SK-N-SH (cell line): ENCODE data around the gene CUL3. TPM values are rescaled to one million over a fixed set of nuclear protein-coding genes. Genes with fewer than 3 reads are reported as not detected.

Source experiments
- CTCF ChIA-PET: fragments of 300-600, 350-600 bp; formaldehyde crosslinking; extraction: SDS; loops from one replicate; lab custom pipeline; 2021; lab: Yijun Ruan, JAX
- POLR2A ChIA-PET: fragments of 350-600 bp; sonication (Branson Sonifier 250); formaldehyde crosslinking; extraction: SDS; loops from one replicate; lab custom pipeline; 2020; ENCODE audit warnings: antibody characterized with exemption, inconsistent platforms; lab: Yijun Ruan, JAX
- DNase-seq: peaks from one replicate; pipeline ENCODE4 v3.0.0; 2012
- H2AFZ ChIP-seq: fragments of 200-600 bp; sonication (generic); 2 replicates; pipeline ENCODE4 v1.8.1; 2016; ENCODE audit warnings: antibody characterized with exemption, mild to moderate bottlenecking, low read depth
- H3F3A ChIP-seq: fragments of 200-600 bp; sonication (generic); replicated peaks from 2 replicates; pipeline ENCODE3; 2016; ENCODE audit warnings: antibody characterized with exemption, mild to moderate bottlenecking; ENCODE audit not compliant: insufficient read depth
- H3K27ac ChIP-seq, 2 experiments: fragments of 200-500 bp in 1 of 2; fragments of 200-600 bp in 1 of 2; sonication (Bioruptor generic) in 1 of 2; sonication (generic), shearing (Covaris generic) in 1 of 2; 2 replicates each; pipeline versions ENCODE4 v1.5.1 to v1.6.1; 2014 to 2016; ENCODE audit warnings: low read depth in 2 of 2, inconsistent platforms in 1 of 2, low read length in 1 of 2, mild to moderate bottlenecking in 1 of 2, mixed read lengths in 1 of 2
- H3K27me3 ChIP-seq: fragments of 200-600 bp; sonication (generic), shearing (Covaris generic); 2 replicates; pipeline ENCODE4 v1.6.1; 2016; ENCODE audit warnings: mixed run types; ENCODE audit not compliant: insufficient read depth
- H3K36me3 ChIP-seq, 2 experiments: fragments of 200-500 bp in 1 of 2; fragments of 200-600 bp in 1 of 2; sonication (Bioruptor generic) in 1 of 2; sonication (generic) in 1 of 2; replicated peaks in 1 of 2; 2 replicates each; pipeline versions ENCODE3 to v1.5.1; 2014 to 2016; ENCODE audit warnings: low read length in 1 of 2, mild to moderate bottlenecking in 1 of 2; ENCODE audit not compliant: insufficient read depth in 2 of 2, control insufficient read depth in 1 of 2
- H3K4me1 ChIP-seq, 2 experiments: fragments of 200-500 bp in 1 of 2; fragments of 200-600 bp in 1 of 2; sonication (Bioruptor generic) in 1 of 2; sonication (generic), shearing (Covaris generic) in 1 of 2; 2 replicates each; pipeline versions ENCODE4 v1.5.1 to v1.6.1; 2014 to 2016; ENCODE audit warnings: low read depth in 1 of 2, low read length in 1 of 2, mixed run types in 1 of 2; ENCODE audit not compliant: insufficient read depth in 2 of 2, control insufficient read depth in 1 of 2
- H3K4me2 ChIP-seq: fragments of 200-600 bp; sonication (generic), shearing (Covaris generic); 2 replicates; pipeline ENCODE4 v1.6.1; 2017; ENCODE audit warnings: mixed run types
- H3K4me3 ChIP-seq, 2 experiments: fragments of 200-500 bp in 1 of 2; fragments of 200-600 bp in 1 of 2; sonication (Bioruptor generic) in 1 of 2; sonication (generic), shearing (Covaris generic) in 1 of 2; 2 replicates each; pipeline versions ENCODE4 v1.5.1 to v1.8.1; 2014 to 2016; ENCODE audit warnings: low read depth in 2 of 2, inconsistent platforms in 1 of 2, low read length in 1 of 2, mild to moderate bottlenecking in 1 of 2, mixed read lengths in 1 of 2, moderate library complexity in 1 of 2
- H3K79me2 ChIP-seq: fragments of 200-600 bp; sonication (generic); 2 replicates; pipeline ENCODE4 v1.8.1; 2017; ENCODE audit warnings: mild to moderate bottlenecking; ENCODE audit not compliant: insufficient read depth
- H3K9ac ChIP-seq: fragments of 200-600 bp; sonication (generic); 2 replicates; pipeline ENCODE4 v1.6.1; 2017; ENCODE audit warnings: mixed run types
- H3K9me2 ChIP-seq: fragments of 200-600 bp; sonication (generic); 2 replicates; pipeline ENCODE4 v1.6.1; 2017; ENCODE audit warnings: mixed run types
- H3K9me3 ChIP-seq: fragments of 200-600 bp; sonication (generic); 2 replicates; pipeline ENCODE4 v1.6.1; 2017; ENCODE audit warnings: mixed run types, mild to moderate bottlenecking, moderate library complexity
- H4K20me1 ChIP-seq: fragments of 200-600 bp; sonication (generic); 2 replicates; pipeline ENCODE4 v1.6.1; 2017; ENCODE audit warnings: mild to moderate bottlenecking, mixed run types; ENCODE audit not compliant: insufficient read depth
- CHD2 ChIP-seq: fragments of 150-350 bp; IDR thresholded peaks from 2 replicates; pipeline ENCODE4 v1.6.1; 2018; ENCODE audit warnings: low read length; ENCODE audit not compliant: partially characterized antibody
- EP300 ChIP-seq, 2 experiments: IDR thresholded peaks; 2 replicates each; pipeline versions ENCODE4 v1.4.0 to v1.6.1; 2012; ENCODE audit warnings: borderline replicate concordance in 1 of 2, low read depth in 1 of 2, low read length in 1 of 2
- FOXJ3 ChIP-seq: sonication (generic); formaldehyde crosslinking; IDR thresholded peaks from 2 replicates; pipeline ENCODE4 v1.5.1; 2020; ENCODE audit warnings: mild to moderate bottlenecking, missing genetic modification reagents
- FOXM1 ChIP-seq: IDR thresholded peaks from 2 replicates; pipeline ENCODE4 v1.4.0; 2012; ENCODE audit warnings: low read depth, mild to moderate bottlenecking
- GABPA ChIP-seq: IDR thresholded peaks from 2 replicates; pipeline ENCODE4 v1.4.0; 2012; ENCODE audit warnings: low read depth, mild to moderate bottlenecking
- GATA2 ChIP-seq: sonication (generic); formaldehyde crosslinking; IDR thresholded peaks from 2 replicates; pipeline ENCODE4 v1.5.0; 2020; ENCODE audit warnings: mild to moderate bottlenecking, missing genetic modification reagents
- JUND ChIP-seq: IDR thresholded peaks from 2 replicates; pipeline ENCODE4 v1.4.0; 2012
- NRF1 ChIP-seq: IDR thresholded peaks from 2 replicates; pipeline ENCODE4 v1.6.1; 2012; ENCODE audit warnings: low read depth, mild to moderate bottlenecking, low read length
- PBX3 ChIP-seq: IDR thresholded peaks from 2 replicates; pipeline ENCODE4; 2012
- POLR2AphosphoS5 ChIP-seq: IDR thresholded peaks from 2 replicates; pipeline ENCODE4 v1.6.1; 2012; ENCODE audit warnings: low read depth, low read length
- REST ChIP-seq: IDR thresholded peaks from 2 replicates; pipeline ENCODE4 v1.6.1; 2012; ENCODE audit warnings: mild to moderate bottlenecking, low read depth, low read length, moderate library complexity
- RFX5 ChIP-seq: IDR thresholded peaks from 2 replicates; pipeline ENCODE4 v1.6.1; 2012; ENCODE audit warnings: mild to moderate bottlenecking, improper control_type of control experiment, low read length
- RXRA ChIP-seq: IDR thresholded peaks from 2 replicates; pipeline ENCODE4 v1.4.0; 2012; ENCODE audit warnings: low read depth, mild to moderate bottlenecking, borderline replicate concordance
- SIN3A ChIP-seq: IDR thresholded peaks from 2 replicates; pipeline ENCODE4 v1.6.1; 2012; ENCODE audit warnings: low read depth, mild to moderate bottlenecking, low read length, moderate library complexity, borderline replicate concordance
- SMC3 ChIP-seq: IDR thresholded peaks from 2 replicates; pipeline ENCODE4 v1.6.1; 2012; ENCODE audit warnings: low read depth, low read length, improper control_type of control experiment
- USF1 ChIP-seq: IDR thresholded peaks from 2 replicates; pipeline ENCODE4 v1.4.0; 2012; ENCODE audit warnings: low read depth, borderline replicate concordance
- YY1 ChIP-seq: IDR thresholded peaks from 2 replicates; pipeline ENCODE4 v1.4.0; 2012; ENCODE audit warnings: low read depth, mild to moderate bottlenecking
- WGBS: methylation state at CpG from one replicate; pipeline ENCODE4 v1.1.6; 2017; ENCODE audit warnings: low lambda C conversion rate; 5-methylcytosine and 5-hydroxymethylcytosine counted together
- polyA plus RNA-seq, 3 experiments: library from polyadenylated mRNA; depleted of rRNA; stranded (reverse); fragments of >200 nt; gene quantifications; 2 replicates each; pipeline ENCODE4 v1.2.3, GENCODE V29; 2012
- TF ChIP-seq, protein P1 (sequence below): IDR thresholded peaks from 2 replicates; pipeline ENCODE4 v1.4.0; 2012; ENCODE audit warnings: low read depth
- TF ChIP-seq, protein P2 (sequence below): fragments of 200-600 bp; sonication (generic); IDR thresholded peaks from 2 replicates; pipeline ENCODE4 v1.6.1; 2017; ENCODE audit warnings: antibody characterized with exemption, mild to moderate bottlenecking, moderate library complexity
- TF ChIP-seq, protein P3 (sequence below): fragments of 150-350 bp; IDR thresholded peaks from 2 replicates; pipeline ENCODE4 v1.6.1; 2017; ENCODE audit warnings: antibody characterized with exemption, low read length, low read depth, borderline replicate concordance

CUL3 gene
- polyA plus RNA-seq, 1 of the 3 experiments (the other 2 are of a cell fraction), result 17.3 TPM

DNA sequence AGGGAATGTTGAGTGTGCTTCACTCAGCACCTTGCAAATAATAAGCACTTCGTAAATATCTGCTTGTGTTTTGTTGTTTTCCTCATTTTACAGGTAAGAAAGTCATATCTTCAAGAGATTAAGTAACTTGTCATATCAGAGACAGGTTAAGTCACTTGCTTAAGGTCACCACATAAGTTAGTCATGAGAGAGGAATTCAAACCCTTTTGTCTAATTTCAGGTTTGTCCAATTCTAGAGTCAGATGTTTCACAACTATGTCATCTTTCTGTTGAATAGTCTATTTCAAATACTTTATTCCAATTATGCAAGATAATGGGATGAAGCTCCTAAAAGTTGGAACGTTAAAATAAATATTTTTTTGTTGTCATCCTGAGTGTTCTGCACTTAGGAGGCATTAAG, 13.5 kb upstream of the CUL3 start:
- H3K4me1 ChIP-seq, result peaks cover 0 to 9% of the 10 kb centered on the region in 2 experiments; a peak in 1 of 4 replicates
- no peaks in the 10 kb centered on the region for H3K36me3 ChIP-seq
- H3K9me3 ChIP-seq, result no peaks in the 10 kb centered on the region
- no peak for TF ChIP-seq NRF1
- TF ChIP-seq FOXJ3 (CRISPR knock-in tag), result no peak
- no peak for TF ChIP-seq PBX3
- TF ChIP-seq USF1, result no peak
- no peak for TF ChIP-seq GATA2
- TF ChIP-seq, protein P1, sequence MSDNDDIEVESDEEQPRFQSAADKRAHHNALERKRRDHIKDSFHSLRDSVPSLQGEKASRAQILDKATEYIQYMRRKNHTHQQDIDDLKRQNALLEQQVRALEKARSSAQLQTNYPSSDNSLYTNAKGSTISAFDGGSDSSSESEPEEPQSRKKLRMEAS, result no peak
- TF ChIP-seq, protein P2, sequence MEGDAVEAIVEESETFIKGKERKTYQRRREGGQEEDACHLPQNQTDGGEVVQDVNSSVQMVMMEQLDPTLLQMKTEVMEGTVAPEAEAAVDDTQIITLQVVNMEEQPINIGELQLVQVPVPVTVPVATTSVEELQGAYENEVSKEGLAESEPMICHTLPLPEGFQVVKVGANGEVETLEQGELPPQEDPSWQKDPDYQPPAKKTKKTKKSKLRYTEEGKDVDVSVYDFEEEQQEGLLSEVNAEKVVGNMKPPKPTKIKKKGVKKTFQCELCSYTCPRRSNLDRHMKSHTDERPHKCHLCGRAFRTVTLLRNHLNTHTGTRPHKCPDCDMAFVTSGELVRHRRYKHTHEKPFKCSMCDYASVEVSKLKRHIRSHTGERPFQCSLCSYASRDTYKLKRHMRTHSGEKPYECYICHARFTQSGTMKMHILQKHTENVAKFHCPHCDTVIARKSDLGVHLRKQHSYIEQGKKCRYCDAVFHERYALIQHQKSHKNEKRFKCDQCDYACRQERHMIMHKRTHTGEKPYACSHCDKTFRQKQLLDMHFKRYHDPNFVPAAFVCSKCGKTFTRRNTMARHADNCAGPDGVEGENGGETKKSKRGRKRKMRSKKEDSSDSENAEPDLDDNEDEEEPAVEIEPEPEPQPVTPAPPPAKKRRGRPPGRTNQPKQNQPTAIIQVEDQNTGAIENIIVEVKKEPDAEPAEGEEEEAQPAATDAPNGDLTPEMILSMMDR, result no peak
- TF ChIP-seq YY1, result no peak
- no peak for TF ChIP-seq POLR2AphosphoS5
- no peak overlapping the region for H3K4me3 ChIP-seq
- no peaks in the 10 kb centered on the region for H4K20me1 ChIP-seq
- H3K27ac ChIP-seq, result no peak overlapping the region
- 77% methylated on average over 2 of the region's 2 CpGs for WGBS
- no peaks in the 10 kb centered on the region for H3K79me2 ChIP-seq
- no peak overlapping the region for H2AFZ ChIP-seq
- H3K4me2 ChIP-seq, result no peak overlapping the region
- no peaks in the 10 kb centered on the region for H3K9me2 ChIP-seq
- H3K9ac ChIP-seq, result no peak overlapping the region
- H3F3A ChIP-seq, result no peaks in the 10 kb centered on the region
- ChIA-PET CTCF (no interaction called here), POLR2A (no interaction called here)
- H3K27me3 ChIP-seq, result no peaks in the 10 kb centered on the region
- no peak for DNase-seq

GRCh38 chr2:224596289-224596688, 11.1 kb upstream of the CUL3 start:
- Histone ChIP-seq H2AFZ (no peak overlapping the region), H3K9me2 (no peaks in the 10 kb centered on the region), H3K36me3 (no peaks in the 10 kb centered on the region), H3K9ac (no peak overlapping the region), H3K9me3 (no peaks in the 10 kb centered on the region), H3K4me2 (no peak overlapping the region), H3F3A (no peaks in the 10 kb centered on the region), H3K79me2 (no peaks in the 10 kb centered on the region), H3K4me1 (peaks cover 0 to 9% of the 10 kb centered on the region in 2 experiments; a peak in 1 of 4 replicates), H3K27ac (no peak overlapping the region), H3K4me3 (no peak overlapping the region), H3K27me3 (no peaks in the 10 kb centered on the region), H4K20me1 (no peaks in the 10 kb centered on the region)
- CTCF ChIA-PET, result interaction anchor here (1.0 kb wide), 1 partner anchor 10 kb away, joined by 3 read pairs; no protein-coding TSS in a partner anchor
- POLR2A ChIA-PET, result no interaction called here
- WGBS, result 83% methylated on average over 2 of the region's 2 CpGs
- no peak for DNase-seq
- TF ChIP-seq CHD2, result no peak
- TF ChIP-seq JUND, result no peak
- TF ChIP-seq SIN3A, result no peak
- TF ChIP-seq RFX5, result no peak
- TF ChIP-seq, protein P1, result no peak
- TF ChIP-seq SMC3, result no peak
- TF ChIP-seq REST, result no peak
- no peak for TF ChIP-seq EP300 (IDR thresholded peaks at IDR 0.05; ENCODE audit: borderline replicate concordance in 1 of 2, low read depth in 1 of 2, low read length in 1 of 2)
- TF ChIP-seq RXRA, result no peak
- TF ChIP-seq FOXM1, result no peak
- no peak for TF ChIP-seq GABPA
- TF ChIP-seq, protein P3, sequence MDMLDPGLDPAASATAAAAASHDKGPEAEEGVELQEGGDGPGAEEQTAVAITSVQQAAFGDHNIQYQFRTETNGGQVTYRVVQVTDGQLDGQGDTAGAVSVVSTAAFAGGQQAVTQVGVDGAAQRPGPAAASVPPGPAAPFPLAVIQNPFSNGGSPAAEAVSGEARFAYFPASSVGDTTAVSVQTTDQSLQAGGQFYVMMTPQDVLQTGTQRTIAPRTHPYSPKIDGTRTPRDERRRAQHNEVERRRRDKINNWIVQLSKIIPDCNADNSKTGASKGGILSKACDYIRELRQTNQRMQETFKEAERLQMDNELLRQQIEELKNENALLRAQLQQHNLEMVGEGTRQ, result no peak
- no peak for TF ChIP-seq NRF1
- no peak for TF ChIP-seq FOXJ3 (CRISPR knock-in tag)
